GM12873 (cell line): Measurements from ENCODE around the gene MYO15A.

ENCODE experiments used
- CTCF ChIP-seq: IDR thresholded peaks from 2 replicates; pipeline ENCODE4 v1.5.1; 2012; ENCODE audit warnings: low read depth, mild to moderate bottlenecking, moderate library complexity, low read length, control low read depth; ENCODE audit not compliant: insufficient read depth; ENCODE audit errors: missing control alignments

Gene MYO15A

GRCh38 chr17:18182110-18182977, 73.8 kb downstream of the MYO15A start:
- TF ChIP-seq CTCF: no peak

- TF ChIP-seq CTCF: no peak
Observed at GRCh38 chr17:18182978-18183333, 74.4 kb downstream of the MYO15A start.

- peak; percentile 56 for TF ChIP-seq CTCF
Observed at GRCh38 chr17:18183334-18184142, 75.0 kb downstream of the MYO15A start, which contains the start of gene ALKBH5. Gene ALKBH5, plus strand, starts transcription at chr17:18183828. Its CDS starts 416 bp downstream, at chr17:18184244.

- TF ChIP-seq CTCF: peak; percentile 11
Observed at GRCh38 chr17:18184143-18185031, 75.8 kb downstream of the MYO15A start.

GRCh38 chr17:18185391-18185790, 76.8 kb downstream of the MYO15A start:
- no peak for TF ChIP-seq CTCF

- no peak for TF ChIP-seq CTCF
Observed at GRCh38 chr17:18185832-18186626, 77.5 kb downstream of the MYO15A start.
